GM13977 (cell line): ENCODE measurements around the gene RAPGEF3.

Experiments
- DNase-seq: peaks from one replicate; pipeline ENCODE4 v3.0.0; 2012; ENCODE audit warnings: low spot score
- CTCF ChIP-seq: IDR thresholded peaks from 2 replicates; pipeline ENCODE4 v1.5.1; 2012; ENCODE audit warnings: mild to moderate bottlenecking, control low read depth; ENCODE audit not compliant: insufficient read depth; ENCODE audit errors: extremely low read depth, missing control alignments
- in situ Hi-C: fragments of 300-500 bp; cut with MboI; formaldehyde crosslinking; loops from one replicate; pipeline ENCODE4 v1.12.0; 2022; ENCODE audit warnings: low sequenced_read_pairs, low pct_unique_long_range_greater_than_20kb, mixed read lengths, inconsistent platforms; ENCODE audit not compliant: unreplicated experiment

The RAPGEF3 gene

GRCh38 chr12:47712171-47712570, 46.5 kb downstream of the RAPGEF3 start:
- in situ Hi-C loops: loop anchor here (10.0 kb wide), 2 partner anchors 63 to 133 kb away; partner anchors contain the start of gene SLC48A1
- no peak for DNase-seq
- no peak for TF ChIP-seq CTCF

- TF ChIP-seq CTCF: no peak
- in situ Hi-C loops: loop anchor here (10.0 kb wide), 2 partner anchors 63 to 133 kb away; partner anchors contain the start of gene SLC48A1
- no peak for DNase-seq
These were observed 47.2 kb downstream of the RAPGEF3 start for GRCh38 chr12:47711448-47711847.

- no peak for DNase-seq
- in situ Hi-C loops: loop anchor here (10.0 kb wide), 2 partner anchors 65 to 135 kb away; partner anchors contain the start of gene SLC48A1
- TF ChIP-seq CTCF: no peak
These were observed 48.4 kb downstream of the RAPGEF3 start for GRCh38 chr12:47710278-47710677.

- no peak for TF ChIP-seq CTCF
- in situ Hi-C loops: loop anchor here (10.0 kb wide), 2 partner anchors 65 to 135 kb away; partner anchors contain the start of gene SLC48A1
- no peak for DNase-seq
These were observed 49.0 kb downstream of the RAPGEF3 start for GRCh38 chr12:47709671-47710070.

GRCh38 chr12:47709237-47709636, 49.4 kb downstream of the RAPGEF3 start:
- TF ChIP-seq CTCF: no peak
- DNase-seq: no peak
- in situ Hi-C loops: no loop called here

- no peak for TF ChIP-seq CTCF
- DNase-seq: no peak
These were observed 50.7 kb downstream of the RAPGEF3 start for GRCh38 chr12:47707905-47708543.

More at GRCh38 chr12:47707905-47708543, 50.7 kb downstream of the RAPGEF3 start:
- in situ Hi-C loops: no loop called here
